Ureter (tissue), 1 donor: Measurements from ENCODE around the gene PDPK1. TPM values are rescaled to one million over a fixed set of nuclear protein-coding genes. Genes with fewer than 3 reads are reported as not detected.
"Not testable (repeated sequence)": the region's sequence is repeated elsewhere in the genome, so short reads cannot be mapped to it uniquely, and the experiment has no call there.

Experiments used
- DNase-seq: peaks from one replicate; pipeline ENCODE4 v3.0.0-alpha.2; 2020; ENCODE audit warnings: low spot score
- total RNA-seq: library from RNA; stranded (reverse); gene quantifications from one replicate; pipeline ENCODE4 v1.2.4, GENCODE V29; 2023
- donor health status: DM: yes; HTN: yes; CAD: no.

The PDPK1 gene
- total RNA-seq, 1 donor from 2014 or later = 65.9 TPM

- no peak for DNase-seq
These were observed 14.0 kb upstream of the PDPK1 start for GRCh38 chr16:2523801-2524231.

GRCh38 chr16:2524339-2524938 lies 13.4 kb upstream of the PDPK1 start:
- no peak for DNase-seq

GRCh38 chr16:2526135-2526534 lies 11.7 kb upstream of the PDPK1 start:
- DNase-seq = no peak

- peak; percentile 43 for DNase-seq
These were observed 10.6 kb upstream of the PDPK1 start for GRCh38 chr16:2527071-2527783.

- DNase-seq = no peak
These were observed 10.1 kb upstream of the PDPK1 start for GRCh38 chr16:2527784-2528100.

- DNase-seq = no peak
These were observed 9.4 kb upstream of the PDPK1 start for GRCh38 chr16:2528161-2529060.

- DNase-seq = peak; percentile 45
These were observed 8.5 kb upstream of the PDPK1 start for GRCh38 chr16:2529061-2529931.

- DNase-seq = peak; percentile 48
These were observed 7.7 kb upstream of the PDPK1 start for GRCh38 chr16:2529961-2530628.

GRCh38 chr16:2530629-2531318 lies 7.0 kb upstream of the PDPK1 start:
- peak; percentile 45 for DNase-seq

- peak; percentile 57 for DNase-seq
These were observed 6.5 kb upstream of the PDPK1 start, which contains the start of gene CEMP1 for GRCh38 chr16:2531371-2531695. TSS of gene CEMP1 (minus strand) at chr16:2531408. CDS start at chr16:2531073, 335 bp downstream.

- peak; percentile 98 for DNase-seq
These were observed 5.9 kb upstream of the PDPK1 start for GRCh38 chr16:2531696-2532493.

- peak; percentile 79 for DNase-seq
These were observed 5.2 kb upstream of the PDPK1 start for GRCh38 chr16:2532494-2533141.

- peak; percentile 44 for DNase-seq
These were observed 4.6 kb upstream of the PDPK1 start for GRCh38 chr16:2533142-2533755.

GRCh38 chr16:2533912-2534311 lies 3.9 kb upstream of the PDPK1 start:
- no peak for DNase-seq

GRCh38 chr16:2534335-2534734 lies 3.5 kb upstream of the PDPK1 start:
- not testable (repeated sequence) for DNase-seq

GRCh38 chr16:2535625-2536013 lies 2.2 kb upstream of the PDPK1 start:
- DNase-seq = no peak

GRCh38 chr16:2539192-2539844 lies 1.5 kb downstream of the PDPK1 start:
- not testable (repeated sequence) for DNase-seq

GRCh38 chr16:2539845-2540458 lies 2.1 kb downstream of the PDPK1 start:
- DNase-seq = not testable (repeated sequence)
